GM21515 (cell line): ENCODE data around the gene SYNGAP1.
A peak's percentile ranks its signal among the peaks of the same experiment; 100 is the strongest.
"Not testable (repeated sequence)": the region's sequence is repeated elsewhere in the genome, so short reads cannot be mapped to it uniquely, and the experiment has no call there.

Experiments used
- ATAC-seq: cut with Tn5 transposase; IDR thresholded peaks from one replicate; pipeline ENCODE4 v1.9.1; 2021; ENCODE audit not compliant: unreplicated experiment

Gene SYNGAP1

GRCh38 chr6:33419580-33420490 is at the start of gene SYNGAP1:
SYNGAP1 (plus strand) TSS chr6:33420065; CDS start chr6:33420265, 200 bp downstream.
- ATAC-seq, result no peak

- ATAC-seq, result not testable (repeated sequence)
Observed at GRCh38 chr6:33371901-33372300, 48.0 kb upstream of the SYNGAP1 start.

- ATAC-seq, result no peak
Observed at GRCh38 chr6:33372526-33373123, 47.2 kb upstream of the SYNGAP1 start.

- no peak for ATAC-seq
Observed at GRCh38 chr6:33373960-33374910, 45.6 kb upstream of the SYNGAP1 start.

GRCh38 chr6:33375143-33375671 is 44.7 kb upstream of the SYNGAP1 start:
- no peak for ATAC-seq

- no peak for ATAC-seq
Observed at GRCh38 chr6:33377171-33377570, 42.7 kb upstream of the SYNGAP1 start.

GRCh38 chr6:33379184-33379583 is 40.7 kb upstream of the SYNGAP1 start:
- not testable (repeated sequence) for ATAC-seq

- no peak for ATAC-seq
Observed at GRCh38 chr6:33380272-33380981, 39.4 kb upstream of the SYNGAP1 start.

GRCh38 chr6:33383427-33384185 is 36.3 kb upstream of the SYNGAP1 start:
- ATAC-seq, result no peak

GRCh38 chr6:33384581-33385020 is 35.3 kb upstream of the SYNGAP1 start:
- ATAC-seq, result no peak

- ATAC-seq, result no peak
Observed at GRCh38 chr6:33390173-33390572, 29.7 kb upstream of the SYNGAP1 start.

GRCh38 chr6:33390767-33391277 is 29.0 kb upstream of the SYNGAP1 start:
- no peak for ATAC-seq

GRCh38 chr6:33391278-33391921 is 28.5 kb upstream of the SYNGAP1 start, which contains the start of gene KIFC1:
KIFC1 (plus strand) TSS chr6:33391823; CDS start chr6:33391986, 163 bp downstream.
- peak; percentile 80 for ATAC-seq

GRCh38 chr6:33391922-33392594 is 27.8 kb upstream of the SYNGAP1 start:
- ATAC-seq, result peak; percentile 8

GRCh38 chr6:33392595-33392948 is 27.3 kb upstream of the SYNGAP1 start:
- no peak for ATAC-seq

- no peak for ATAC-seq
Observed at GRCh38 chr6:33392979-33393378, 26.9 kb upstream of the SYNGAP1 start.

- no peak for ATAC-seq
Observed at GRCh38 chr6:33397541-33397940, 22.3 kb upstream of the SYNGAP1 start.

GRCh38 chr6:33398601-33399000 is 21.3 kb upstream of the SYNGAP1 start:
- not testable (repeated sequence) for ATAC-seq
